Measurements from ENCODE around the gene TREM1.

Gene TREM1

DNA sequence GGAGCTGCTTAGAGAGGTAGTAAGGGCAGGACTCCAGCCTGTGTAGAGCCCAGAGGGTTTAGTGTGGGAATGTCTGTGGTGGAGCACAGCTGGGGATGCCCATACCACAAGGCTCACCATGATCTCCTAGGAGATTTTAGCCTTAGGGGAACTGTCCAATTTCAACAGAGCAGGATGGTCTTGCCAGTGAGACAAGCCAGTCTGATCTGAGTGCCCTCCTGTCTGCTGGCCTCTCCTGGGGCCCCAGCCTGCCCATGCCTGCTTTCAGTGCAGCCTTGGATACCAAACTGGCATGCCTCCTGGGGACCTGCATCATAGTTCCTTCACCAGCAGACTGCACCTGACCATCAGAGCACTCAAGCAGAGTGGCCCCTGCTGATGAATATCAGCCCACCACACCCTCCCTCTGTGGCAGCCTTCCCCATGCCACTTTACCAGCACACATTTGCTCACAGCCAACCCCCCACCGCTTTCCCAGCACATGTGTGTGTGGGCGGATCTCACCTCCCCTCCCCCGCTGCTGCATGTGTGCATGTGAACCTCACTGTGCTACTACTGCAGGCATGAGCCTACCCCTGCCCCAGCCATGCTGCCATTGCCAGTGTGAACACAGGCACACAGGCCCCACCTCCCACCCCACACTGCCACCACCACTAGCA is 7.9 kb upstream of the TREM1 start:
- no peak for DNase-seq

DNA sequence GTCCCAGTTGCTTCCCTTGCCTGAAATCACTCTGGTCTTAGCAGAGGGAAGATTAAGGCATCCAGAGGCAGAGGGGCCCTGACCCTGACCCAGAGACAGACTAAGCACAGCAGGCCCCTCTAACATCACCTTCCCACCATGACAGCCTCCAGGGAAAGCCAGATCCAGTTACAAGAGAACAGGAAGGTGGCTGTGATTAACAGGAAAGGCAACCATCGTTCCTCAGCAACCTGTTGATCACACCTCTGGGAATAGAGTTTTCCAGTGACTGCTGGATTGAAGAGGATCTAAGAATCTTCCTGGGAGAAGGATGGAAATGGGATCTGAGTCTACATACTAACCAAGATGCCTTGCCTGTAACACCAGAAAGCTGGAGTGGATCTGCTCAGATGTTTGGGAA is 5.2 kb upstream of the TREM1 start:
- DNase-seq = no peak

DNA sequence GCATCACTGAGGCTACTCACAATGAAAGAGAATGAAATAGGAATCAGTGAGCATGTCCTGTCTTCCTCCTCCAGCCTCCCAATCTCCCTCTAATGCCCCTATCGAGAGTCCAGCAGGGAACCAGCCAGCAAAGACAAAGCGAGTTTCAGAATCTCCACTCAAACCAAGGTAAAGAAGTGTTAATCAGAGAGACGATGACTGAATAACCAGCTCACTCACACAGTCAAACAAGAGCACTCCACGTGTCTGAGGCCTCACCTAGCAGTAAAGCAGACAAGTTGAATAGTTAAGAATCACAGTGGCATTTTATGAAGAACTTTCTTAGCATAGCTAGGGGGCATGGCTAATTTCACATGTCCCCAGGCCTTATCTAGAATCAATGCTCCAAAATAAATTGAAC is 3.3 kb upstream of the TREM1 start:
- DNase-seq = no peak

DNA sequence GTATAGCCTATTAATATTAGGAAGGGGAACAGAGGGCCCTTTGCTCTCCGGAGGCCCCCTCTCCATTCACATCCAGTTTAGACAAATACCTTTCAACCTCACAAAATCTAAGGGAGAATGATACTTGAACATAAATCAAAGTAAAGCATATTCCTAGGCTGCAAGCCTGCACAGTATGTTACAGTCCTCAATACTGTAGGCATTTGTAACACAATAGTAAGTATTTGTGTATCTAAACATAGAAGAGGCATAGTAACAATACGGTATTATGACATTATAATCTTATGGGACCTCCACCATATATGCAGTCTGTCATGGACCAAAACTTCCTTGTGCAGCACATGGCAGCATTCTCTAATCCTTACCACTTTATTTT is 2.3 kb upstream of the TREM1 start:
- no peak for DNase-seq

DNA sequence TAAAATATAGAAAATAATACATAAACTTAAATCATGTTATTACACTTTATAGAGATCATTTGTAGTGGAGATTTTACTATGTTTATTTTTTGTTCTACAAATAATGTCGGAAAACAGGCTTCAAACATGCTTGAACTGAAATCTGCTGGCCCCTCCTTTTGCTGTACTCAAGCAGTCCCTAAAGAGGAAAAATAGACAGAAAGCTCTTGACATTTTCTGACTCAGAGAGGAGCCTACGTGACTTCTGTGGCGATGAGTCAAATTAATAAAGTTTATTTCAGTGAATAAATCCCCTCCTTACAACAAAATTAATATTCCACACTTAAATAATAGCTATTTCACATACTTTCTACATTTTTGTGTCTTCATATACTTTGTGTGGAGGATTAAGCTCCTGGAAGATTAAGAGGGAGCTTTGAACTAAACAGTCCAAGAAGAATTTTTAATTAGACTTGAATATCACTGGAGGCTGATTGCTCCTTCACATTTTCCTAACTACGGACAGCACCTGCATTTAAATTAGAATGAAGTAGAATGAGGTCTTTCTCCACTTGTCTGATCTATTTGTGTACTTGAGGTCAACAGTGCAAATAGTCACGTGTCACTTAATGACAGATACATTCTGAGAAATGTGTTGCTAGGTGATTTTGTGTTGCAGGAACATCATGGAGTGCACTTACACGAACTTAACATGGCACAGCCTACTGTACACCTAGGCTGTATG is 1.7 kb upstream of the TREM1 start:
- DNase-seq = peak; percentile 94

DNA sequence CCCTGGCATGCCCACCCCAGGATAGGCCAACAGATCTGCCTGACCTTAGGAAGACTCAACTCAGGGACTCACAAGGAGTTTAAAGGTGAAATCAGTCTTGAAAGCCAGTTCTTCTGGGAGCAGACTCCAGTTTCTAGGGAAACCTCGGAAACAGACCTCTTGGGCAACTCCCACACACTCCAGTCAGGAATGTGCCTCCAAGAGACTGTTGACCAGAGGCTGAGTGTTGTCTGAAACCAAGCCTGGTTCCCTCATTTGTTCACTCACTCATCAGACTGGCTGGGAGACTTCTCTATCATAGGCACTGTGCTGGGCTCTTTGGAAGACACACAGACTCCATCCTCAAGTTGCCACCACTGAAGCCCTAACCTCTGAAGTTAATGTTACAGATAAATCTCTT is 1.8 kb downstream of the TREM1 start:
- no peak for DNase-seq

DNA sequence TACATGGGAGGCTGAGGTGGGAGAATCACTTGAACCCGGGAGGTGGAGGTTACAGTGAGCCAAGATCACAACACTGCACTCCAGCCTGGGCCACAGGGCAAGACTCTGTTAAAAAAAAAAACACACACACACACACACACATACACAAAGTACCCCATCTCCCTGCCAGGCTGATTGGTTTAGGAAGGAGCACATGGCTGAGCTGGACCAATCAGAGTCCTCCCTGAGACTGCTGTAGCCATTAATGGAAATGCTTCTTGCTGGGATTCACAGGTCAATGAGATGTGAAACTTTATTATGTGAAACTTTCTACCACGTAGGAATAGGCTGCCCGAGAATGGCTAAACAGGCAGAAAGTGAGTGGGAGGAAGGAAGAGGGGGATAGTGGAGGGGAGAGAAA is 2.9 kb downstream of the TREM1 start:
- no peak for DNase-seq

DNA sequence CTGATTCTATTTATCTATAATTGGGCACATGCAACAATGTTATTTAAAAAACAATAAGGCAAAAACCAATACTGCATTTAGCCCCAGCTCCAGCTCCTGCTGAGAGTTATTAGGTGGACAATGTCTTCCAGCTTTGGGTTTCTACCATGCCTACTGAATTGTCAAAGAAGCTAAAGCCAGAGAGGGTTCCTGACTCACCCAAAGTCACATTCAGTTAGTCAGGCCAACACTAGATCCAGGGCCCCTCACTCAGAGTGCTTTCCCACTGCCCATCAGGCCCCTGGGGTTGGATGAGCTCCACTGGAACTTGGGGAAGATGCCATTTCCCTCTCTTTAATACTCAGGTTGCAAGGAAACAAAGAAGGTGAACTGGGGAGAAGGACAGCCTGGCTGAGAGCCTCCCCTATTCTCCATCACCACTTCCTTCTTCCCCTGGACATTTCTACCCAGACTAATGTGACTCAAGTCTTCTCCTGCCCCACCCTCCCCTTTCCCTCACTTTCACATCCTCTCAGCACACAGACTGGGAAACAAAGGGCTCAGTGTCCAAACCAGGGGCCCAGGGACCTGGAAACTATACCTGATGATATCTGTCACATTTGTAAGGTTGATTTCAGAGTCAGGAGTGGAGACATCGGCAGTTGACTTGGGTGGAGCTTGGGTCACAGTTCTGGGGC is 6.0 kb downstream of the TREM1 start:
- no peak for DNase-seq

DNA sequence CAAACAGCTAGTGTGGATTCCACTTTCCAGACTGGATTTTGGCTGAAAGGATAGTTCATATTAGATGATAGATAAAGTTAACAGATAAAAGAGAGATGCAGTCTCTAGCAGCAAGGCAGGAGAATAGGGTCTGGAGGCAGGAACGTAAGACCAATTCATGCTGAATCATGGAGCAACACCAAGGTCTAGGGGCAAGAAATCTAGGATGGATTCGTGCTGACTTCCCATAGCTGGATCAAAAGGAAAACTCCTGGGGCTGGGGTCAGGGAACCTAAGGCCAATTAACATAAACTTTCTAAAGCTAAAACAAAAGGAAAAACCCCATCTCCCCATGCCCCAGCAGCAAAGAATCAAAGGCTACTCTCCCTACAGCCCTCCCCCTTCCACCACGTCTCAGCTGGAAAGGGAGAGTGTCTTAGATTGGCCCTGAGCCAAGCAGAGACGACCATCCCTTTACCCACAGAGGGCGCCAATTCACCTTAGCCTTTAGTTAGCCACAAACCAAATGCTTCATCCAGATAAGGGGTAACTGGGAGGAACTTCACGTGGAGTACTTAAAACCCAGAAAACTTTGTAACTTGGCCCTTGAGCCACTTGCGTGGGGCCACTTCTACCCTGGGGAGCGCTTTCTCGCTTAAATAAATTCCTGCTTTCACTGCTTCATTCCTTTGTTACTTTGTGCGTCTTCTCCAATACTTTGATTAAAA is 7.6 kb downstream of the TREM1 start:
- DNase-seq = peak; percentile 88

DNA sequence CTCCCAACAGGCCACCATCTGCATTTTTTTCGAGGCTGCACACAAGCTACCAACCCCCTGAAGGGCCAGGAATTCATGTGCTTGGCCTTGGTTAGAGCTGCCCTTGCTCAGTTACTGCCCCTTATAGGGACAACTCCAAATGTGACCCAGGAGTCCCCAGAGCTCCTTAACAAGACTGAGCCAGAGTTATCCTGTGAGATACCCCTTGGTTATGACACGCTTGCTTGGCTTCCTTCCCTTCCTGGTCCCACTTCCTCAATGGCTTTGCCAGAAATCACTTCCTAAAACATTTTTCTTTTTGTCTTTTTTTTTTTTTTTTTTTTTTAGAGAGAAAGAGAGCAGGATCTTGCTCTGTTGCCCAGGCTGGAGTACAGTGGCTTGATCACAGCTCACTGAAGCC is 8.9 kb downstream of the TREM1 start:
- DNase-seq = no peak

DNA sequence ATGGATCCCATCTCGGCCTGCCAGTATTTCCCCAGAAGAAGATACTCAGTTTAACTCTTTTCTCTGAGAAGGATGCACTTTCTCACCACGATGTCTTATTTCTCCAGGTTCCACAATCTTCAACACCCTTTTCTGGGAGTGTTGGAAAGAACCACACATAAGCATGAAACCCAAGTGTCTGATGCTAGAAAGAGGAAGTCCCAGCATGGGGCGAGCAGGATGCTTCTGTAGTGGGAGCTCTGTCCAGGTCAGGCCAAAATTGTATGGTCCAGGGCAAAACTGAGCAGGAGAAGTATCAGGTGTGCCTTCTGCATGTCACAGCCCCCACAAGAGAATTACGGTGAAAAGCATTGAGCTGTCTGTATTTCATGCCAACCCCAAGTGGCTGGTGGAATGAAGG is 11.0 kb downstream of the TREM1 start:
- DNase-seq = no peak

DNA sequence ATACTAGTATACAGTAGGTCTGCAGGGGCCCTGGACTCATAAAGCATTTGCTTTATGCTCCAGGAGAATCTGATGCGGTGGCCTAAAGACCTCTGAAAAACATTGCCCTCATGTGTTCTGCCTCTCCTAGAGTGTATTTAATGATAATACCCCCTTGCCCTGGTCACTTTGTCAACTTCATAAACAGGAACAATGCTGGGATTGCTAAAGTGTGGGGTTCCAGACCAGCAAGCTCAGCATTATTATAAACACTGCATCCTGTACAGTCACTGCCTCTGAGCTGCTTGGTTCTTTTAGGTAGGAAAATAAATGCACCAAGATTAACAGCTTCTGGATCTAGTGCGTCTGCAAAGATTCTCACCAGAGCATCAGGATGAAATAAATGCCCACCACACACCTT is 12.2 kb downstream of the TREM1 start:
- no peak for DNase-seq

DNA sequence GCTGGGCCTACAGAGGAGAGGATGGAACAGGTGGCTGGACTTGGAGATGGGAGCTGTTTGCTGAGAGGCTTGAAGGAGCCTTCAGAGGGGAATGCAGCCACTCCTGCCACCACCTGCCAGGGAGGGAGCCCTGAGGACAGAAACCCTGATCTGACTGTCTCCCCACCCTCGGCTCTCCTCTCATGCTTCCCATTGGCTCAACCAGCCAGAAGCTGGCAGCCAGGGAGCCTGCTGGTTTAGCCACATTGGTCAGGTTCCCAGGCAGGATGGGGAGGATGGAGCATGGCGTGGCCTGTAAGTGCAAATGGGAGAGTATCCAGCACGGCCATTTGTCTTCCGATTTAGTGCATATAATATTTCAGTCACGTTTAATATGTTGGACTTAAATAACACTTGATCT is 12.8 kb downstream of the TREM1 start:
- no peak for DNase-seq

DNA sequence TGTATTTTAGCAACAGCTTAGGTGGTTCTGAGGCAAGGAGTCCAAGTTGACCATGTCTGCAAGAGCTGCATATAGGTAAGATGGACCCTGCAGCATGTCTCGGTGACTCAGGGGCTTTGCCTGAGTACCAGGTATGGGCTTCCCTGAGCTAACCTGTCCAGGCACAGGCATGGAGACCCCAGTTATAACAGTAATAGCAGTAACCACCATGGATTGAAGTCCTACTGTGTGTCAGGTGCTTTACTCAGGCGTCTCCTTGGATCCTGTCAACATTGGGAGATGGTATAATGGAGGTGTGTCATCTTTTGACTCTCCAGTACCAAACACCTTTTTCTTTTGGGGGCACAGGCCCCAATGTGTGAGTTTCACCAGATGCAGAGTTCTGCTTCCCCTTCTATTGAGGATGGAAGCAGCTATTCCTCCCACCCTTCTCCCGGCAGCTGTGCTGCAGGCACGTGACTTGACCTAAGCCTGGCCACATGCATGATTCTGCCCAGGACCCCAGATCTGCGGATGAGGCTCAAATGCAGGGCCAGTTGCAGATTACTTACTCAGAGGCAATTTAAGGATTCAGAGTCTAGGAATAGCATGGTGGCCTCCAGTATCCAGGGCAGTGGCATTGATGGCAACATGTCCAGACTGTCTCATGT is 13.8 kb downstream of the TREM1 start:
- no peak for DNase-seq

DNA sequence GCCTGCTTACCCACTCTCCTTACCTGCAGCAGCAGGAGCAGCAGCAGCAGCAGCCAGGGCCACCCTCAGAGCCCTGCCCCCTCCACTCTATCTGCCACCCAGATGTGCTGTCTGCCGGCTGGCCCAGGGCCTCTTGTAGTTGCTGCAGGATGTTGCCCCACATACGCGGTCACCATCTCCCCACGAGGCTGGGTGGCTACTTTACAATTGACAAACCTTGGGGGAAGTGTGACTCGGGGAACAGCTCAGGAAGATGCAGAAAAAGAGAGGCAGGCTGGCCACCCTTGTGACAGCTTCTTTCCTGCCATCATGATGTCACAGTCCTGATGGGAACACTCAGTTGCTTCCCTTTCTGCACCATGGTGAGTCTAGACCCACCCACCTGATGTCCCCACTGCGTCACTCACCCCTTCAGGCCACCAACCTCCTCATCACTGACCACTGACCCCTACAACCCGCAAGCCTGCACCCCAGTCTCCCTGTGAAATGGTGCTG is 14.5 kb downstream of the TREM1 start:
- DNase-seq = no peak

DNA sequence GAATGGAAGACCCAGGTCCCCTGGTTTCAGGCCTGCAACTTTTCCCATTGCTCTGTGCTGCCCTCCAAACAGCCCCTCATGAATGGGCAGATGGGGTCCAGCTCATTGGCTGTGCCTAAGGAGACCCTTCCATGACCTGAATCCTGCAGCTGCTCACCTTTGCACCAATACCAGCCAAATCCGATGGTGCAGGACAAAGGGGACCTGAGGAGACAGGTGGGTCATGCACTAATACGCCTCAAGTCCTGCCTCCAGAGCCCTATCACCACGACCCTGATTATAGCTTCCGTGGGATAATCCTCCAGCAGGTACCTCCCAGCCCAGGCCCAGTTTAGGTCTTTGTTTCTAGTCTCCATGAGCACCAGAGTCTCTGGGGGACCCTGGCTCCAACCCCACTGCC is 16.8 kb downstream of the TREM1 start:
- no peak for DNase-seq

DNA sequence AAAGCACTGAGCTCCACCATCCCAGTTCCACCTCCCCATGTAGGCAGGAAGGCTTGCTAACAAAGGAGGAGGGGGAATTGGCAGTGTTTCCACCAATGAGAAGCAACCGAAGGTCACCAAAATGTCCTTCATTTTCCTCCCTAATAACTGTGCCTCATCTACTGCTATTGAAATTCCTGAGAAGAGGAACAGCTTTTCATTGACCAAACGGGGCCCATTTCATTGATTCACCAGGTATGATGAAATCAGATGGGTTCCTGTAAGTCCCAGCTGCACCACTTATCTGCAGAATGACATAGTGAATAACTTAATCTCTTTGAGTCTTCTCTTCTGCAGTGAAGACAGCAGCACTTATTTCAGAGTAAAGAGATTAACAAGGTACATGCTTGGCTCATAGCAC is 17.3 kb downstream of the TREM1 start:
- no peak for DNase-seq

DNA sequence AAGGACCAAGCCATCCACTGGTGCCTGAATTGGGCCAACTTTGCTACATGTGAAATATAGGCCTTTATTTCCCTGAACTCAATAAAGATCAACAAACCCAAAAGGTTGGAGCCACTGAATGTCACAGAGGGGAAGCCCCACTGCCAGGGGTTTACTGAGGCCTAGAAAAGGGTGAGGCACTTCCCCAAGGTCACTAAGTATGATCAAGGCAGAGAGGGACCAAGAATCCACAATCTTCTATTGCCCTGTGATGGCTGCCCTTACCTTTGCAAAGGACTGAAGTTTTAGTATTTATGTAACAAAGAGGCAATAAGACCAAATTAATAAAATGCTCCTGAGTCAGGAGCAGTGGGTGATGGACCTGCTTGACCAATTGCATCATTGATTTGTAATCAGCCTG is 18.0 kb downstream of the TREM1 start:
- DNase-seq = no peak

DNA sequence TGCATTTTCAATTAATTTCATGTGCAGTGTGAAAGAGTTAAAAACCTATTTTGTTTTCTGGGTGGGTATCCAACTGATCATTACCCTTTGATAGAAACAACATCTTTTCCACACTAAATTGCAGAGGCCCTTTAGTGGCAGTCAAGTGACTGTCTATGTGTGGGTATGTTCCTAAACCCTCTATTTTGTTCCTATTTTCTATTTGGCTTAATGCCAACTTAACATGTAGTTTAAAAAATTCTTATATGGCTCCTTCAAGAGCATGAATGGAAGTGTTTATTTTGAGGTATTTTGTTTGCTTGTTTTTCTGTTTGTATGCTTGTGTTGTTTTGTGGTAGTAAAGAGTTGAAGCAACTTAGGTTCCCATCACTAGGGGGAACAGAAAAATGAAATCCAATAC is 19.9 kb downstream of the TREM1 start:
- no peak for DNase-seq

DNA sequence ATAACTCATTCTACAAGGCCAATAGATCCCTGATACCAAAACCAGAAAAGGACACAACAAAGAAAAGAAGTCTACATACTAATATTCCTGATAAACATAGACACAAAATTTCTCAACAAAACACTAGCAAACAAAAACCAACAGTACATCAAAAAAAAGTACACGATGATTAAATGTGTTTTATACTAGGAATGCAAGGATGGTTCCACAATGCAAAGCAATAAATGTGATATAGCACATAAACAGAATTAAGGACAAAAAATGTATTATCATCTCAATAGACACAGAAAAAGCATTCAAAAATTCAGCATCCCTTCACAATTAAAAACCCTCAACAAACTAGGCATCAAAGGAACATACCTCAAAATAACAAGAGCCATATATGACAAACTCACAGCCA is 23.2 kb downstream of the TREM1 start:
- no peak for DNase-seq

DNA sequence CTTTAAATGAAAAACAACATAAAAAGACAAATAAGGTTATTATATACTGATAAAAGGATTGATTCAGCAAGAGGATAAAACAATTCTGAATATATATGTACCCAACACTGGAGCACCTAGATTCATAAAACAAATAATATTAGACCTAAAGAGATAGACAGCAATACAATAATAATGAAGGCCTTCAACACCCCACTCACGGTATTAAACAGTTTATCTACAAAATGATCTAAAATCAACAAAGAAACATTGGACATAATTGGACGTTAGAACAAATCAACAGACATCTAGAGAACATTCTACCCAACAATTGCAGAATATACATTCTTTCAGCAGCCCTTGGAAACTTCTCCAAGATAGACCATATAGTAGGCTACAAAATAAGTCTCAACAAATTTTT is 24.1 kb downstream of the TREM1 start:
- DNase-seq = no peak

DNA sequence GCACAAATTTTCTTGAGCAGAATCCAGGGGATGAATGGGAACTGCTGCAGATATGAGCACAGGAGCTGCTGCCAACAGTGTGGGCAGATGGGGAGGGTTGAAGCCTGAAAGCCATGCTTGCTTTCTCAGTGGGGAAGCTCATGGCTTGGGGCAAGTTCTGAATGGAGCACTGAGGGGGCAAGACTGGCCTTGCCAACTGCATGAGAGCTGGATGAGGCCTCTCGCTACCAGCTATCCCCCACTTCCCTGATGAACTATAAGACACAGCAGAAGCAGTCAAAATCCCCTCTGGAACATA is 28.3 kb downstream of the TREM1 start:
- no peak for DNase-seq
